Measurements from ENCODE around the gene ZCCHC7. TPM values are rescaled to one million over a fixed set of nuclear protein-coding genes. Genes with fewer than 3 reads are reported as not detected.

The ZCCHC7 gene
- total and polyA plus RNA-seq, 2 donors (not counting 3 experiments of a cell fraction or from before 2014, with no cell fraction given), result 7.4 to 14.8 TPM

DNA sequence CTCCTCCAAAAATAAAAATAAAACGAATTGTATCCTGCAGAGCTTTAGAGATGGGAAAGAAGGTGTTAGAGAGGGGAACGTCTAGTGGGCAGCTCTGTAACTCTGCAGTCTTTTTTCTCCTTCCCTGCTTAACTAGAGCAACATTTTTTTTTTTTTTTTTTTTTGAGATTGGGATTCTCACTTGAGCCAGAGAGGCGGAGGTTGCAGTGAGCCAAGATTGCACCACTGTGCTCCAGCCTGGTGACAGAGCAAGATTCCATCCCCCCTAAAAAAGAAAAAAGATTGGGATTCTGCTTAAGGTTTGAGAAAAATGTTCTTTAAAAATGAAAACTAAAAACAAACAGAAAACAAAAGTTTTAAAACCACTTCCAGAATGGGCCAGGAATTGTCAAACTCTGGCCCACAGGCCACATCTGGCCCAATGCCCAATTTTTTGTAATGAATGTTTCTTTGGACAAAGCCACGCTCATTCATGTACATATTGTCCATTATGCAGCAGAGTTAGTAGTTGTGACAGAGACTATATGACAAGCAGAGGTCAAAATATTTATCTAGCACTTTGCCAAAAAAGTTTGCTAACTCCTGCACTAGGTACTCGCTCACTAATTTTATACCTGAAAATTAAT lies 98.5 kb downstream of the ZCCHC7 start:
- dilution Hi-C loops (cut with MboI; ENCODE audit: extremely low pct_ligation_motif_present, low sequenced_read_pairs), result no loop called here
- no TSS peak for BruUV-seq (replicated peaks)
- Histone ChIP-seq H3K4me1 (ENCODE audit: control insufficient read depth, extremely low read depth, insufficient read depth, low read length) (no peaks in the 10 kb centered on the region), H3K9me3 (replicated peaks; ENCODE audit: control insufficient read depth, insufficient read depth, low read length) (no peaks in the 10 kb centered on the region), H4K20me1 (replicated peaks; ENCODE audit: control insufficient read depth, extremely low read depth, insufficient read depth, low read length) (no peaks in the 10 kb centered on the region), H3K79me2 (ENCODE audit: control insufficient read depth, insufficient read depth, low read length) (no peaks in the 10 kb centered on the region), H3K27me3 (ENCODE audit: control insufficient read depth in 2 of 2, insufficient read depth in 2 of 2, low read length in 2 of 2) (no peaks in the 10 kb centered on the region), H3K36me3 (ENCODE audit: control insufficient read depth in 2 of 2, extremely low read depth in 1 of 2, insufficient read depth in 2 of 2, low read length in 2 of 2) (no peaks in the 10 kb centered on the region), H3K27ac (ENCODE audit: insufficient read depth, low read depth, low read length) (no peak overlapping the region), H3K9ac (replicated peaks; ENCODE audit: extremely low read depth, insufficient read depth, low read length) (no peak overlapping the region), H3K9me1 (replicated peaks; ENCODE audit: control insufficient read depth, extremely low read depth, insufficient read depth, low read length) (no peaks in the 10 kb centered on the region), H3K4me3 (replicated peaks in 1 of 3; ENCODE audit: insufficient read depth in 1 of 3, low read depth in 1 of 3, low read length in 3 of 3) (no peak overlapping the region), H2AFZ (ENCODE audit: low read depth, low read length) (no peak overlapping the region), H3K4me2 (ENCODE audit: insufficient read depth, low read length) (no peak overlapping the region)
- ChIA-PET POLR2A (no interaction called here), CTCF (no interaction called here)
- FAIRE-seq, result no peak
- intact Hi-C loops (cut with micrococcal nuclease), result no loop called here
- DNase-seq (ENCODE audit: low read depth, low spot score), result no peak
- TF ChIP-seq MYC (IDR thresholded peaks at IDR 0.05; ENCODE audit: low read depth, low read length) (no peak), EZH2 (IDR thresholded peaks at IDR 0.05; ENCODE audit: borderline replicate concordance, low read depth, low read length, severe bottlenecking) (no peak), GATA2 (IDR thresholded peaks at IDR 0.05; ENCODE audit: insufficient read depth, insufficient read length, low read depth, low read length) (no peak), JUN (IDR thresholded peaks at IDR 0.05; ENCODE audit: borderline replicate concordance, insufficient read depth, insufficient read length, low read depth) (no peak)

DNA sequence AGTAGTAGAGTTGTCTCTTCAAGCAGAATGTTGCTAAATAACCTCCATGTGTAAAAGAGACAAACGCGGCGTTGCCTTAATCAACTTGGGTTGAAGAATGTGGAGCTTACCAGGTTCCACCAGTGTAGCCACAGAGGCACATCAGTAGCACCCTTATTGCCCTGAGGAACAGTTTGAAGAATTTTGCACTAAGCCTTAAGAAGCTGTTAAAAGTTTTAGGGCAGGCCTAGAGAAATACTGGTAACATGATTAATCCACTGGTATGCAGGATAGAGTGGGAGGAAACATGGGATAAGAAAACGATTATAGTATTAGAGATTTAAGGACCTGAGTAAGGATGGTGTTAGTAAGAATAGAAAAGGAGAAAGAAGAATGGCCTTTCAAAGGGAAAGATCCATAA lies 100.6 kb downstream of the ZCCHC7 start:
- no peaks in the 10 kb centered on the region for H3K9me3 ChIP-seq (replicated peaks; ENCODE audit: control insufficient read depth, insufficient read depth, low read length)
- TF ChIP-seq JUN (IDR thresholded peaks at IDR 0.05; ENCODE audit: borderline replicate concordance, insufficient read depth, insufficient read length, low read depth), result no peak
- no peak for TF ChIP-seq POLR2A (IDR thresholded peaks at IDR 0.05; ENCODE audit: low read depth, low read length)
- no peak for TF ChIP-seq MYC (IDR thresholded peaks at IDR 0.05; ENCODE audit: low read depth, low read length)
- TF ChIP-seq, protein P1, sequence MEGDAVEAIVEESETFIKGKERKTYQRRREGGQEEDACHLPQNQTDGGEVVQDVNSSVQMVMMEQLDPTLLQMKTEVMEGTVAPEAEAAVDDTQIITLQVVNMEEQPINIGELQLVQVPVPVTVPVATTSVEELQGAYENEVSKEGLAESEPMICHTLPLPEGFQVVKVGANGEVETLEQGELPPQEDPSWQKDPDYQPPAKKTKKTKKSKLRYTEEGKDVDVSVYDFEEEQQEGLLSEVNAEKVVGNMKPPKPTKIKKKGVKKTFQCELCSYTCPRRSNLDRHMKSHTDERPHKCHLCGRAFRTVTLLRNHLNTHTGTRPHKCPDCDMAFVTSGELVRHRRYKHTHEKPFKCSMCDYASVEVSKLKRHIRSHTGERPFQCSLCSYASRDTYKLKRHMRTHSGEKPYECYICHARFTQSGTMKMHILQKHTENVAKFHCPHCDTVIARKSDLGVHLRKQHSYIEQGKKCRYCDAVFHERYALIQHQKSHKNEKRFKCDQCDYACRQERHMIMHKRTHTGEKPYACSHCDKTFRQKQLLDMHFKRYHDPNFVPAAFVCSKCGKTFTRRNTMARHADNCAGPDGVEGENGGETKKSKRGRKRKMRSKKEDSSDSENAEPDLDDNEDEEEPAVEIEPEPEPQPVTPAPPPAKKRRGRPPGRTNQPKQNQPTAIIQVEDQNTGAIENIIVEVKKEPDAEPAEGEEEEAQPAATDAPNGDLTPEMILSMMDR (IDR thresholded peaks at IDR 0.05; ENCODE audit: extremely low read depth in 1 of 2, insufficient read depth in 1 of 2, low read depth in 1 of 2, low read length in 2 of 2), result no peak
- TF ChIP-seq, protein P2, sequence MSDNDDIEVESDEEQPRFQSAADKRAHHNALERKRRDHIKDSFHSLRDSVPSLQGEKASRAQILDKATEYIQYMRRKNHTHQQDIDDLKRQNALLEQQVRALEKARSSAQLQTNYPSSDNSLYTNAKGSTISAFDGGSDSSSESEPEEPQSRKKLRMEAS (IDR thresholded peaks at IDR 0.05; ENCODE audit: insufficient read depth, insufficient read length), result no peak
- no peak for TF ChIP-seq POLR2AphosphoS5 (IDR thresholded peaks at IDR 0.05; ENCODE audit: insufficient read depth, low read depth, low read length)
- TF ChIP-seq FOS (IDR thresholded peaks at IDR 0.05; ENCODE audit: borderline replicate concordance, insufficient read depth, low read length), result no peak
- no peak for TF ChIP-seq EZH2 (IDR thresholded peaks at IDR 0.05; ENCODE audit: borderline replicate concordance, low read depth, low read length, severe bottlenecking)
- no peak for TF ChIP-seq GATA2 (IDR thresholded peaks at IDR 0.05; ENCODE audit: insufficient read depth, insufficient read length, low read depth, low read length)
- no peaks in the 10 kb centered on the region for H3K9me1 ChIP-seq (replicated peaks; ENCODE audit: control insufficient read depth, extremely low read depth, insufficient read depth, low read length)
- H3K27ac ChIP-seq (ENCODE audit: insufficient read depth, low read depth, low read length), result no peak overlapping the region
- ChIA-PET CTCF (no interaction called here), POLR2A (interaction anchor here (0.5 kb wide), 1 partner anchor 100 kb away, joined by 4 read pairs; no protein-coding TSS in a partner anchor)
- intact Hi-C loops (cut with micrococcal nuclease) (no loop called here), dilution Hi-C loops (cut with MboI; ENCODE audit: extremely low pct_ligation_motif_present, low sequenced_read_pairs) (no loop called here)
- no TSS peak for BruUV-seq (replicated peaks)
- no peak overlapping the region for H2AFZ ChIP-seq (ENCODE audit: low read depth, low read length)
- no peaks in the 10 kb centered on the region for H3K4me1 ChIP-seq (ENCODE audit: control insufficient read depth, extremely low read depth, insufficient read depth, low read length)
- H3K27me3 ChIP-seq (ENCODE audit: control insufficient read depth in 2 of 2, insufficient read depth in 2 of 2, low read length in 2 of 2), result no peaks in the 10 kb centered on the region
- H3K36me3 ChIP-seq (ENCODE audit: control insufficient read depth in 2 of 2, extremely low read depth in 1 of 2, insufficient read depth in 2 of 2, low read length in 2 of 2), result no peaks in the 10 kb centered on the region
- H3K4me2 ChIP-seq (ENCODE audit: insufficient read depth, low read length), result no peak overlapping the region
- no peak for FAIRE-seq
- H3K9ac ChIP-seq (replicated peaks; ENCODE audit: extremely low read depth, insufficient read depth, low read length), result no peak overlapping the region
- no peaks in the 10 kb centered on the region for H3K79me2 ChIP-seq (ENCODE audit: control insufficient read depth, insufficient read depth, low read length)
- no peak overlapping the region for H3K4me3 ChIP-seq (replicated peaks in 1 of 3; ENCODE audit: insufficient read depth in 1 of 3, low read depth in 1 of 3, low read length in 3 of 3)
- no peaks in the 10 kb centered on the region for H4K20me1 ChIP-seq (replicated peaks; ENCODE audit: control insufficient read depth, extremely low read depth, insufficient read depth, low read length)
- no peak for DNase-seq (ENCODE audit: low read depth, low spot score)
